Mesenchymal stem cell (in vitro differentiated cells and primary cell): ENCODE measurements around the gene COPS9.

Experiments
- DNase-seq: peaks from one replicate; pipeline ENCODE4 v3.0.0-alpha.2; 2013
- H2AFZ ChIP-seq: one replicate; pipeline ENCODE4 v1.6.1; 2013; ENCODE audit warnings: low read depth, mild to moderate bottlenecking, control low read depth, inconsistent platforms, low read length, moderate library complexity
- H2AK5ac ChIP-seq: 2 replicates; pipeline ENCODE4 v1.6.1; 2013; ENCODE audit warnings: low read length, moderate library complexity, mild to moderate bottlenecking, inconsistent platforms; ENCODE audit not compliant: severe bottlenecking
- H2BK120ac ChIP-seq: one replicate; pipeline ENCODE4 v1.6.1; 2013; ENCODE audit warnings: low read depth, mild to moderate bottlenecking, inconsistent platforms, low read length, moderate library complexity
- H2BK12ac ChIP-seq, 2 experiments: one replicate each; pipeline ENCODE4 v1.6.1; 2013; ENCODE audit warnings: inconsistent platforms in 2 of 2, low read length in 2 of 2, mild to moderate bottlenecking in 2 of 2, moderate library complexity in 2 of 2, control low read depth in 1 of 2
- H2BK15ac ChIP-seq: one replicate; pipeline ENCODE4 v1.6.1; 2013; ENCODE audit warnings: mild to moderate bottlenecking, low read depth, inconsistent platforms; ENCODE audit not compliant: poor library complexity, severe bottlenecking
- H2BK5ac ChIP-seq: 2 replicates; pipeline ENCODE4 v1.6.1; 2013; ENCODE audit warnings: low read depth, mild to moderate bottlenecking, low read length, control low read depth, inconsistent platforms; ENCODE audit not compliant: poor library complexity, severe bottlenecking
- H3K14ac ChIP-seq, 2 experiments: one replicate each; pipeline ENCODE4 v1.6.1; 2013; ENCODE audit warnings: inconsistent platforms in 2 of 2, low read length in 2 of 2, control low read depth in 1 of 2, mild to moderate bottlenecking in 1 of 2, moderate library complexity in 1 of 2
- H3K18ac ChIP-seq, 2 experiments: one replicate each; pipeline ENCODE4 v1.6.1; 2013; ENCODE audit warnings: inconsistent platforms in 2 of 2, low read length in 2 of 2, control low read depth in 1 of 2, low read depth in 1 of 2, mild to moderate bottlenecking in 1 of 2
- H3K23ac ChIP-seq, 2 experiments: one replicate each; pipeline ENCODE4 v1.6.1; 2013; ENCODE audit warnings: inconsistent platforms in 2 of 2, low read length in 2 of 2, mild to moderate bottlenecking in 2 of 2, moderate library complexity in 2 of 2, control low read depth in 1 of 2
- H3K27ac ChIP-seq: 2 replicates; pipeline ENCODE4 v1.5.1; 2013; ENCODE audit warnings: mild to moderate bottlenecking, moderate library complexity, low read length, control low read depth, inconsistent platforms; ENCODE audit not compliant: poor library complexity, severe bottlenecking
- H3K27me3 ChIP-seq, 2 experiments: 2 replicates each; pipeline versions ENCODE4 v1.6.1 to v1.7.0; 2013; ENCODE audit warnings: low read length in 2 of 2, mild to moderate bottlenecking in 2 of 2, moderate library complexity in 2 of 2, control low read depth in 1 of 2, inconsistent platforms in 1 of 2; ENCODE audit not compliant: control insufficient read depth in 1 of 2, insufficient read depth in 1 of 2
- H3K36me3 ChIP-seq, 2 experiments: 2 replicates each; pipeline versions ENCODE4 v1.6.1 to v1.7.0; 2013; ENCODE audit warnings: low read length in 2 of 2, control low read depth in 1 of 2, inconsistent platforms in 1 of 2, low read depth in 1 of 2, mild to moderate bottlenecking in 1 of 2; ENCODE audit not compliant: insufficient read depth in 2 of 2, control insufficient read depth in 1 of 2
- H3K4ac ChIP-seq, 2 experiments: one replicate each; pipeline ENCODE4 v1.6.1; 2013; ENCODE audit warnings: inconsistent platforms in 2 of 2, low read length in 2 of 2, mild to moderate bottlenecking in 2 of 2, moderate library complexity in 2 of 2, control low read depth in 1 of 2, low read depth in 1 of 2
- H3K4me1 ChIP-seq: 2 replicates; pipeline ENCODE4 v1.6.1; 2013; ENCODE audit warnings: low read depth, low read length, control low read depth; ENCODE audit not compliant: control insufficient read depth, insufficient read depth
- H3K4me2 ChIP-seq: 2 replicates; pipeline ENCODE4 v1.6.1; 2013; ENCODE audit warnings: low read length, mild to moderate bottlenecking, inconsistent platforms; ENCODE audit not compliant: poor library complexity, severe bottlenecking
- H3K4me3 ChIP-seq, 2 experiments: 2 replicates each; pipeline versions ENCODE4 v1.5.1 to v1.7.0; 2013; ENCODE audit warnings: low read length in 2 of 2, mild to moderate bottlenecking in 2 of 2, control low read depth in 1 of 2, low read depth in 1 of 2; ENCODE audit not compliant: insufficient read depth in 1 of 2
- H3K79me1 ChIP-seq: replicated peaks from 2 replicates; pipeline ENCODE4 v1.6.1; 2013; ENCODE audit warnings: mild to moderate bottlenecking, control low read depth, low read length, inconsistent platforms; ENCODE audit not compliant: poor library complexity, severe bottlenecking
- H3K9ac ChIP-seq: 2 replicates; pipeline ENCODE4 v1.7.0; 2013; ENCODE audit warnings: mild to moderate bottlenecking, low read length, moderate library complexity
- H3K9me3 ChIP-seq: 2 replicates; pipeline ENCODE4 v1.7.0; 2013; ENCODE audit warnings: mild to moderate bottlenecking, low read length; ENCODE audit not compliant: control insufficient read depth
- H4K8ac ChIP-seq: one replicate; pipeline ENCODE4 v1.6.1; 2013; ENCODE audit warnings: inconsistent platforms, mild to moderate bottlenecking, low read length, moderate library complexity
- H4K91ac ChIP-seq: one replicate; pipeline ENCODE4 v1.6.1; 2013; ENCODE audit warnings: mild to moderate bottlenecking, low read length, inconsistent platforms
- WGBS: methylation state at CpG from one replicate; pipeline ENCODE4 v1.1.7; 2013; ENCODE audit warnings: mixed read lengths; 5-methylcytosine and 5-hydroxymethylcytosine counted together

COPS9 gene

DNA sequence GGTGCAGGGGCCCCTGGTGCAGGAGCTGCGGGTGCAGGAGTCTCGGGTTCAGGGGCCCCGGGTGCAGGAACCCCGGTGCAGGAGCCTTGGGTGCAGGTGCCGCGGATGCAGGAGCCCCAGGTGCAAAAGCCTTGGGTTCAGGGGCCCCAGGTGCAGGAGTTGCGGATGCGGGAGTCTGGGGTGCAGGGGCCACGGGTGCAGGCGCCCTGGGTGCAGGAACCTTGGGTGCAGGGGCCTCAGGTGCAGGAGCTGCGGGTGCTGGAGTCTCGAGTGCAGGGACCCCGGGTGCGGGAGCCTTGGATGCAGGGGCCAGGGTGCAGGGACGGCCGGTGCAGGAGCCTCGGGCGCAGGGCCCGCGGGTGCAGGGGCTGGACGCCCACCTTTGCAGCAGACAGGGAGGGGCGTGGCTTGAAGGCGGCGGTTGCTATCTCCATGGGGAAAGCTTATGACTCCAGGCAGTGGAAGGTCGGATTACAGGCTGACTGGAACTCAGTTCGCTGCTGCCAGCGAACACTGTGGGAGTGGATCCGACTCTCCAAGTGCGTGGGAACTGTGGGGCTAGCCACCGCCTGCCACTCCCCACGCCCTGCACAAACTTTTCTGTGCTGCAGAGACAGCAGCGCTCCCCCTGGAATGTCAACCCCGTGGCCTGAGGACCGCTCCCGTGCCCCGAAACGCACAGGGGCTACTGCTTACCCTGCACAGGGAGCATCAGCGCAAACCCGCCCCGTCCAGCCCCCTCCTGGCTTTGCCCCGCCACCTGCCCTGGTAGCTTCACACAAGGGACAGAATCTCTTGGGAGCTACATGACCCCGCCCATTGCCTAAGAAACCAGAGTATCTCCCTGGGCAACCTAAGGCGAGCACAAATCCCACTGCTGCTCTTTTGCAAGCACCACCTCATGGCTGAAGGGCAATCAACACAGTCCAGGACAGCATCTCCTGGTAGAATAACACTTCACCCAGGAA lies 40.3 kb downstream of the COPS9 start:
- Histone ChIP-seq H3K4me1 (no peaks in the 10 kb centered on the region), H3K79me1 (no peaks in the 10 kb centered on the region), H3K14ac (no peak overlapping the region), H2AK5ac (no peak overlapping the region), H3K23ac (peak overlapping the region in 1 of 2 experiments; percentile 9), H3K9ac (no peak overlapping the region), H3K27me3 (peaks cover 0 to 52% of the 10 kb centered on the region in 2 experiments), H2AFZ (no peak overlapping the region), H3K36me3 (no peaks in the 10 kb centered on the region), H3K4me2 (no peak overlapping the region), H4K91ac (no peak overlapping the region), H4K8ac (no peak overlapping the region), H3K18ac (no peak overlapping the region), H2BK15ac (no peak overlapping the region), H2BK12ac (no peak overlapping the region), H2BK5ac (no peak overlapping the region), H3K4me3 (no peak overlapping the region), H3K4ac (no peak overlapping the region), H2BK120ac (no peak overlapping the region), H3K27ac (no peak overlapping the region), H3K9me3 (peaks cover 30% of the 10 kb centered on the region)
- 40% methylated on average over 42 of the region's 43 CpGs for WGBS
- DNase-seq: no peak

DNA sequence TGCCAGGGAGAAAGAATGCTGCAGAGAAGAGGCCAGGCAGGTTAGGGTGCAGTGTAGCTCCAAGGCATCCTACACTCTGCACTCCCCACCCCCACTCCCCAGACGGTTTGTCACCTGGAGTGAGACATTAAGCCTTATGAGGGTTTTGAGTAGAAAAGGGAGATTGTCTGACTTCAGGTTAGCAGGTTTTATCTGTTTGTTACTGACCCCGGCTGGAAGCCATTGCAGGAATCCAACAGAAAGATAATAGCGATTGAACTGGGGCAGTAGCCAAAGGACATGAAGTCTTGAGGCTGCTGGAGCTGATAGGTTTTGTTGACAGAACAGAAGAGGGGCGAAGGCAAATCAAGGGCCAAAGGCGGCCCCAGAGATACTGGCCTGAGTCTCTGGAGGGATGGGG lies 46.8 kb downstream of the COPS9 start:
- 48% methylated on average over 5 of the region's 5 CpGs for WGBS
- no peak for DNase-seq
- H3K9ac ChIP-seq: no peak overlapping the region

DNA sequence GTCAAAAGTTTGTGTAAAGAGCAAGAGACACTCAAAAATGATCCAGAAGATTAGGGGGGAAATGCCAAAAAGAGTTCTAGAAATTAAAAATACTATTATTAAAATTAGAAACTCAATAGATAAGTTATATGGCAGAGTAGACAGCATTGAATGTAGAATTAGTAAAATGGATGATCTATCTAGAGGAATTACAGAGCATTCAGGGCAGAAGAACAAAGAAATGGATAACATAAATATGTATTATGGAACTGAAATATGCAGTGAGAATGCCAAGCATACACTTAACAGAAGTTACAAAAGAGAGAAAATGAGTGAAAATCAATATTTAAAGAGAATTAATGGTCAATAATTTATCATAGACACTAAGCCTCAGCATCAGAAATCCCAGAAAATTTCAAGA lies 49.5 kb downstream of the COPS9 start:
- no peak for DNase-seq
- H3K4me1 ChIP-seq: no peaks in the 10 kb centered on the region
- H2BK15ac ChIP-seq: no peak overlapping the region
- H3K79me1 ChIP-seq: no peaks in the 10 kb centered on the region
- H2BK5ac ChIP-seq: no peak overlapping the region
- H3K4ac ChIP-seq: no peak overlapping the region
- no peak overlapping the region for H3K4me2 ChIP-seq
- H2AFZ ChIP-seq: no peak overlapping the region
- no peak overlapping the region for H4K8ac ChIP-seq
- H3K14ac ChIP-seq: no peak overlapping the region
- no peak overlapping the region for H3K4me3 ChIP-seq
- no peaks in the 10 kb centered on the region for H3K36me3 ChIP-seq
- no peaks in the 10 kb centered on the region for H3K27me3 ChIP-seq
- H3K23ac ChIP-seq: no peak overlapping the region
- no peak overlapping the region for H2BK120ac ChIP-seq
- H3K9ac ChIP-seq: no peak overlapping the region
- H4K91ac ChIP-seq: no peak overlapping the region
- H3K27ac ChIP-seq: no peak overlapping the region
- no peak overlapping the region for H2AK5ac ChIP-seq
- no peak overlapping the region for H2BK12ac ChIP-seq
- peaks cover 29% of the 10 kb centered on the region for H3K9me3 ChIP-seq
- no peak overlapping the region for H3K18ac ChIP-seq

More for the DNA sequence above, 46.8 kb downstream of the COPS9 start:
- no peak overlapping the region for H2AK5ac ChIP-seq
- peaks cover 31% of the 10 kb centered on the region for H3K9me3 ChIP-seq
- H4K8ac ChIP-seq: no peak overlapping the region
- H2BK120ac ChIP-seq: no peak overlapping the region
- no peaks in the 10 kb centered on the region for H3K79me1 ChIP-seq
- H2BK5ac ChIP-seq: no peak overlapping the region
- H3K14ac ChIP-seq: no peak overlapping the region
- H2BK12ac ChIP-seq: no peak overlapping the region
- no peak overlapping the region for H3K18ac ChIP-seq
- no peak overlapping the region for H3K4me3 ChIP-seq
- H3K4me2 ChIP-seq: no peak overlapping the region
- H3K27me3 ChIP-seq: peaks cover 0 to 11% of the 10 kb centered on the region in 2 experiments
- H2AFZ ChIP-seq: no peak overlapping the region
- no peak overlapping the region for H3K23ac ChIP-seq
- no peak overlapping the region for H2BK15ac ChIP-seq
- peak overlapping the region; percentile 27 for H4K91ac ChIP-seq
- H3K36me3 ChIP-seq: no peaks in the 10 kb centered on the region
- H3K4me1 ChIP-seq: no peaks in the 10 kb centered on the region
- no peak overlapping the region for H3K27ac ChIP-seq
- no peak overlapping the region for H3K4ac ChIP-seq
